Naive B cell (primary cell): ENCODE results near the gene SCN8A. TPM values are rescaled to one million over a fixed set of nuclear protein-coding genes. Genes with fewer than 3 reads are reported as not detected.

Source experiments
- ATAC-seq, 2 donors: fragments of 150-1000 bp; cut with Tn5 transposase; 2 replicates each; pipeline ENCODE4 v1.10.0; 2021; ENCODE audit warnings: low read depth in 2 of 2, mild to moderate bottlenecking in 2 of 2, moderate library complexity in 2 of 2
- DNase-seq: peaks from one replicate; pipeline ENCODE4 v3.0.0; 2022
- H3K27ac Mint-ChIP-seq, 6 donors: one replicate each; pipeline ENCODE4 v1.8.0; 2020 to 2022; ENCODE audit warnings: mild to moderate bottlenecking in 6 of 6, mixed read lengths in 6 of 6, moderate library complexity in 5 of 6, inconsistent platforms in 2 of 6
- H3K27me3 Mint-ChIP-seq, 3 donors: one replicate each; pipeline ENCODE4 v1.8.0; 2021 to 2022; ENCODE audit warnings: mixed read lengths in 3 of 3, mild to moderate bottlenecking in 1 of 3
- H3K36me3 Mint-ChIP-seq, 2 donors: one replicate each; pipeline ENCODE4 v1.8.0; 2020 to 2022; ENCODE audit warnings: mixed read lengths in 2 of 2, inconsistent platforms in 1 of 2, mild to moderate bottlenecking in 1 of 2
- H3K4me1 Mint-ChIP-seq, 3 donors: one replicate each; pipeline ENCODE4 v1.8.0; 2020 to 2022; ENCODE audit warnings: mixed read lengths in 3 of 3, inconsistent platforms in 1 of 3, mild to moderate bottlenecking in 1 of 3, moderate library complexity in 1 of 3
- H3K4me3 Mint-ChIP-seq, 8 donors: one replicate each; pipeline ENCODE4 v1.8.0; 2020 to 2022; ENCODE audit warnings: mild to moderate bottlenecking in 8 of 8, mixed read lengths in 8 of 8, moderate library complexity in 8 of 8, inconsistent platforms in 2 of 8
- H3K9me3 Mint-ChIP-seq, 7 donors: one replicate each; pipeline ENCODE4 v1.8.0; 2020 to 2022; ENCODE audit warnings: mixed read lengths in 7 of 7, mild to moderate bottlenecking in 5 of 7, inconsistent platforms in 2 of 7, moderate library complexity in 1 of 7
- polyA plus RNA-seq, 6 donors: library from polyadenylated mRNA; unstranded; fragments of 300-500 nt; fragmentation: Illumina TruSeq; gene quantifications; one replicate each; pipeline ENCODE4 v1.2.3, GENCODE V29; 2021; ENCODE audit warnings: low read depth in 6 of 6

SCN8A gene
- polyA plus RNA-seq, 6 donors from 2014 or later, result 0.08 to 0.83 (median 0.37) TPM

DNA sequence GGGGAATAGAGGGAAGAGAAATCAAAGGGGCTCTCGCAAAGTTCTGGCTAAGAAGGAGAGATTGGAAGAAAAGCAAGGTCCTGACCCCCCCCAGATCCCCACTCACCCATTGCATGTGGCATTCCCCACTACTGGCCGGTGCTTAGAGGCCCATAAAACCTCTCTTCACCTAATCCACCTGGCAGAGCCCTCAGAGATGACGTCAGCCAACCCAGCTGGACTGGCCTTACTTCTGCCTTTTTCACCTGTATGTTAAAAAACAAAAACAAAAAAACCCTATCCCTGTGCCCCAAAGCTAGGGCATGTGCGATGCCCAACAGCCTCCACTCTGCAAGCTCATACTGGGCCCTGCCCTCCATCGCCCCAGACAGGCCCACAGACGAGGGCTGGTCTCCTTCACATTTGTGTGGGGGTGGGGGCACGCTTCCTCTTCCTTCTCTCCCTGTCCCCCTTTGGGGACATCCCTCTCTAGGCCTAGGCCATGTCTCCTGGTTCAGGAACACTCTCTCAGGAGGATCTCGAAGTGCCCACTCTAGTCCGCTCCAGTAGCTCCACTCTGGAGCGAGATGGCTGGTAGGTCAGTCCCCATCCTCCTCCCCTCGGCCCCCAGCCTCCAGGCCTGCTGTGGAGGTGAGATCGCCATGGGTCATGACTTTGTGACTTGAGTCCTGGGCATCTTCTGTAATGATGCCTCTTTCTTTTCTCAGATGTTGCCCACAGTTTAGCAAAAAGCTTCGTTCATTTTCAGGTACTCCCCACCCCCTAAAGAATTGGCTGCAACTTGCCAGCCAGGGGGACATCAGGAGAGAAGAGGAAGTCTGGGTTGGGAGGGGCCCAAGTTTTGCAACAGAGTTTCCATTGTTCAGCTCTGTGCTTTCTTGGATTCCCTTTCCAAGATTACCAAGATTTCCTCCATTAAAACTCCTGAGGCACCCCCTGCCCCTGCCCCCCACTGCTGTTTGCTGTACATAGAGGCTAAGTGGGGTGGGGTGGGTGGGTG lies 220.5 kb downstream of the SCN8A start:
- ATAC-seq, result no peak
- H3K27me3 Mint-ChIP-seq, result peaks cover 30 to 64% (median 44%) of the 10 kb centered on the region in 3 donors
- H3K4me1 Mint-ChIP-seq, result peaks cover 13 to 18% (median 15%) of the 10 kb centered on the region in 3 donors
- H3K27ac Mint-ChIP-seq, result peak overlapping the region in 2 of 6 donors; percentile 35 to 68
- H3K36me3 Mint-ChIP-seq, result no peaks in the 10 kb centered on the region
- no peaks in the 10 kb centered on the region for H3K9me3 Mint-ChIP-seq
- no peak for DNase-seq
- H3K4me3 Mint-ChIP-seq, result peak overlapping the region in 1 of 8 donors; percentile 8

GRCh38 chr12:51812871-51813270 lies 221.8 kb downstream of the SCN8A start:
- peak overlapping the region in 7 of 8 donors; percentile 65 to 83 (median 76) for H3K4me3 Mint-ChIP-seq
- H3K27ac Mint-ChIP-seq, result no peak overlapping the region
- H3K9me3 Mint-ChIP-seq, result no peaks in the 10 kb centered on the region
- DNase-seq (no peak), ATAC-seq (no peak)
- no peaks in the 10 kb centered on the region for H3K36me3 Mint-ChIP-seq
- peaks cover 13 to 18% (median 15%) of the 10 kb centered on the region in 3 donors for H3K4me1 Mint-ChIP-seq
- peaks cover 25 to 64% (median 44%) of the 10 kb centered on the region in 3 donors for H3K27me3 Mint-ChIP-seq

- H3K27me3 Mint-ChIP-seq, result peaks cover 26 to 62% (median 40%) of the 10 kb centered on the region in 3 donors
- ATAC-seq (peak in 1 of 2 donors; percentile 17), DNase-seq (no peak)
- peak overlapping the region; percentile 24 to 83 (median 72) for H3K4me3 Mint-ChIP-seq
- no peaks in the 10 kb centered on the region for H3K36me3 Mint-ChIP-seq
- H3K4me1 Mint-ChIP-seq, result peaks cover 13 to 18% (median 14%) of the 10 kb centered on the region in 3 donors
- no peaks in the 10 kb centered on the region for H3K9me3 Mint-ChIP-seq
- no peak overlapping the region for H3K27ac Mint-ChIP-seq
Measured at GRCh38 chr12:51813931-51814310, 222.9 kb downstream of the SCN8A start.

DNA sequence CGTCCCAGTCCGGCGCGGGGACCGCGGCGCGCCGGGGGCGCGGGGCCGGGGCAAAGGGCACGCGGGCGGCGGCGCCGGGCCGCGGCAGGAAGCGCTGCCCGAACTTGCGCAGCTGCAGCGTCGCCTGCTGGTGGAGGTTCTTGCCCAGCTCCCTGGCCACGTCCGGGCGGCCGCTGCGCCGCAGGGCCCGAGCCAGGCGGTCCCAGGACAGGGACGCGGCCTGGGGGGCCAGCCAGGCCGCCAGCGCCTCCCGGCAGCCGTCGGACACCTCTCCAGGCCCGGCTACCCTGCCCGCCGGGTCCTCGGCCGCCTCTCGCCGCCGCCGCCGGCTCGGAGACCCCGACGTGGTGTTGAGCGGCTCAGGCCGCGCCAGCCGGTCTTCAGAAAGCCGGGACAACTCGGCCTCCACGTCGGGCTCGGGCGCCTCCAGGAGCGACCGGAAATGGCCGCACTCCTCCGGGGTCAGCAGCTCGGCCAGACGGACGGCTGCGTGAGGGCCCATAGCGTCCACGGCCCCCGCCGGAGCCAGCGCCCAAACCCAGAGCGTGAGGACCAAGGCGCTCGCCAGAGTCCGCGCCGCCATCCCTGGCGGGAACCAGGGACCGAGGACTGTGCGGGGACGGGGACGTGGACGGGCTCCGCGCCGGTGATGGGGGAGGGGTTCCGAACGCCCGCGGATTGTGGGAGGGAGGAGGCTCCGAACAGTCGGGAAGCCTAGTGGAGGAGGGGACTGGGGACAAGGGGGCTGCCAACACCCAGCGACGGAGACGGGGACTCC lies 223.5 kb downstream of the SCN8A start:
- peak; percentile 59 for DNase-seq
- Mint-ChIP-seq H3K9me3 (no peaks in the 10 kb centered on the region), H3K27ac (peak overlapping the region in 2 of 6 donors; percentile 56 to 59), H3K27me3 (peaks cover 21 to 59% (median 37%) of the 10 kb centered on the region in 3 donors), H3K4me3 (peak overlapping the region; percentile 75 to 92 (median 84)), H3K36me3 (no peaks in the 10 kb centered on the region), H3K4me1 (peaks cover 8 to 14% (median 9%) of the 10 kb centered on the region in 3 donors)
- ATAC-seq, result peak; percentile 85 to 93

- no peaks in the 10 kb centered on the region for H3K36me3 Mint-ChIP-seq
- no peak for DNase-seq
- ATAC-seq, result no peak
- H3K4me1 Mint-ChIP-seq, result peaks cover 12 to 21% (median 15%) of the 10 kb centered on the region in 3 donors
- H3K9me3 Mint-ChIP-seq, result no peaks in the 10 kb centered on the region
- H3K27ac Mint-ChIP-seq, result no peak overlapping the region
- H3K4me3 Mint-ChIP-seq, result peak overlapping the region; percentile 75 to 92 (median 84)
- H3K27me3 Mint-ChIP-seq, result peaks cover 21 to 65% (median 37%) of the 10 kb centered on the region in 3 donors
Measured at GRCh38 chr12:51815571-51815970, 224.5 kb downstream of the SCN8A start.

DNA sequence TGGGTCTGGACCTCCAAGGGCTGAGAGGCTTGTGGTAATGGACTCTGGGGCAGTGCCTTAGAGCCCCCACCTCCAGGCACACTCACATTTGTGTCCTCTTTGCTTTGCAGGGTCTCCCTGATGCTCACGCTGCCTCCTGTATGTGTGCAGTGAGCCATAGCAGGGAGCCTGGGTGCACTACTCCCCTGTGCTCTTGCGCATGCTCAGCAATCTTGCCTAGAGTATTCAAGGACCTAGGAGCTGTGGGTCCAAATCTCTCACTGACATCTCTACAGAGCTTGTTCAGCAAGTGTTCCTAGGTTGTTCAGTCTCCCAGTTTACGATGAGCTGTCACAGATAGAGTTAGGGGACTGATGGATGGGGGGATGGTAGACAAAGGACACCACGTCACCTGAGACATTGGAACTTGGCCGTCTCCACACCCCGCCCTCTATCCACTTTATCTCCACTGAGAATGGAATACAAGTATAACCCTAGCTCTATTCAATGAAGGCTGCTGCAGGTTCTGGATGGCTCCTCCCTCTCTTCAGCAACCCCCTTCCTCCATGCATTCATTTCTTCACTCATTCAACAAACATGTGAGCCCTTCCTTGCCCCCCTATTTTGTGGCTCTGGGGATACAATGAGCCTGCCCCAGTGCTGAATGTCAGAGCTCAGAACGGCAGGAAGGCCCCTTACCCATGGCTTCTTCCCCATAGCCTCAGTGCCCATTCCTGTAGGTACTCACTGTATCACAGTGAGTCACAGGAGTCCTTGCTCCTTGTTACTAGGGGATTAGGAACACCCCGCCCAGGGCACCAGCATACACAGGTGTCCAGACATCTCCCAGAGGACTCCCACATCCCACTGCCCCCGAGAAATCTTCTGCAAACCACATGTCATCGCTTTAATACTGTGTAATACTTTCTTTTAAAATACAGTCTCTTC lies 226.3 kb downstream of the SCN8A start:
- peaks cover 12 to 18% (median 15%) of the 10 kb centered on the region in 3 donors for H3K4me1 Mint-ChIP-seq
- no peaks in the 10 kb centered on the region for H3K36me3 Mint-ChIP-seq
- H3K4me3 Mint-ChIP-seq, result peak overlapping the region in 2 of 8 donors; percentile 57 to 84
- no peak for DNase-seq
- H3K9me3 Mint-ChIP-seq, result no peaks in the 10 kb centered on the region
- no peak overlapping the region for H3K27ac Mint-ChIP-seq
- ATAC-seq, result no peak
- peaks cover 21 to 54% (median 37%) of the 10 kb centered on the region in 3 donors for H3K27me3 Mint-ChIP-seq

DNA sequence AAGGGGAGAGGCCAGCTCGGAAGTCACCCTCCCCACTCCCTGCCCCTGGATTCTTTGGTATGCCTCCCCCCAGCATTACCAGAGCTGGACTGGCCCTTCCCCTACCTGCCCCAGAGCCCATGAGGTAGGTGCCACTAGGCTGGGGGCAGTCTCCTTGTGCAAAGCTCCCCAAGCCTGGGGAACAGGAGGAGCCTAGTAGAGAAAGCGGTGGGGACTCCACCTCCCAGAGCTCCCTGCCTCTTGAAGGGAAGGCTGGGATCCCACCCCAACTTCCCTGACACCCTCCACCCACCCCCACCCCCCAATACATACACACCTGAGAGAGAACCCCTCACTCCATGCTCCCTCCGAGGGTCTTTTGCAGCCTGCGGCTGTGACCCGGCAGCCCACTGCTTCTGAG lies 227.1 kb downstream of the SCN8A start:
- Mint-ChIP-seq H3K4me1 (peaks cover 12 to 25% (median 15%) of the 10 kb centered on the region in 3 donors), H3K36me3 (no peaks in the 10 kb centered on the region), H3K27ac (no peak overlapping the region), H3K9me3 (no peaks in the 10 kb centered on the region), H3K4me3 (peak overlapping the region in 2 of 8 donors; percentile 57 to 84), H3K27me3 (peaks cover 21 to 54% (median 37%) of the 10 kb centered on the region in 3 donors)
- DNase-seq (no peak), ATAC-seq (no peak)

DNA sequence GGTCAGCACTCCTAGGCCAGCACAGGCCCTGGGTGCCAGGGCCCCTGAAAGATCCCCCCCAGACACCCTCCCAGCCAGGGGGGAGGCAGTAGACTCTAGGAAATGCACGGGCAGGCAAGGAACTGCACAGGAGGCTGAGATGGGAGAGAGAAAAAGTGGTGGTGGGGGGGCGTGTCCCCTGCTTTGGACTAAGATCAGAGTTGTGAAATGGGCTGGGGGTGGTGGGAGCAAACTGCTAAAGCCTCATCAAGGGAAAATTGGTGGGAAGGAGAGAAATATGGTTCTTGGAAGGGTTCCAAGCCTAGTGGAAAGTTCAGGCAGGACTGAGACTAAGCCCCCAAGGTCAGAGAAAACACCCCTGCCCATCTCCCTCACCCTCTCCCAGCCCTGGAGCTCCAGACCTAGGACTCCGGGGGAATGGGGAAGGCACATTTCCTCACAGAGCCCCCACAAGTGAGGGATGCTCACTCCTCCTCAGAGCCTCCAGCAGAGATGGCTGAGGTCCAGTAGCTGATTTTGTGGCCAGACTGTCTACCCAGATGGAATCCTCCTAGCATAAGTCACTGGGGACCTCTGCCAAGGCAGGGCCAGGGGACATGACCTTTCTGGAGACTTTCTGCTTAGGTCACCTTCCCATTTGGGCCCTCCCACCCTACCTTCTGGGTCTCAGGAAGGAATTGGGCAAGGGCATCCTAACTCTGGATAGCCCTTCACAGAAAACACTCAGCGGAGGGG lies 227.7 kb downstream of the SCN8A start:
- Mint-ChIP-seq H3K9me3 (no peaks in the 10 kb centered on the region), H3K27me3 (peaks cover 21 to 47% (median 37%) of the 10 kb centered on the region in 3 donors)
- ATAC-seq, result no peak

DNA sequence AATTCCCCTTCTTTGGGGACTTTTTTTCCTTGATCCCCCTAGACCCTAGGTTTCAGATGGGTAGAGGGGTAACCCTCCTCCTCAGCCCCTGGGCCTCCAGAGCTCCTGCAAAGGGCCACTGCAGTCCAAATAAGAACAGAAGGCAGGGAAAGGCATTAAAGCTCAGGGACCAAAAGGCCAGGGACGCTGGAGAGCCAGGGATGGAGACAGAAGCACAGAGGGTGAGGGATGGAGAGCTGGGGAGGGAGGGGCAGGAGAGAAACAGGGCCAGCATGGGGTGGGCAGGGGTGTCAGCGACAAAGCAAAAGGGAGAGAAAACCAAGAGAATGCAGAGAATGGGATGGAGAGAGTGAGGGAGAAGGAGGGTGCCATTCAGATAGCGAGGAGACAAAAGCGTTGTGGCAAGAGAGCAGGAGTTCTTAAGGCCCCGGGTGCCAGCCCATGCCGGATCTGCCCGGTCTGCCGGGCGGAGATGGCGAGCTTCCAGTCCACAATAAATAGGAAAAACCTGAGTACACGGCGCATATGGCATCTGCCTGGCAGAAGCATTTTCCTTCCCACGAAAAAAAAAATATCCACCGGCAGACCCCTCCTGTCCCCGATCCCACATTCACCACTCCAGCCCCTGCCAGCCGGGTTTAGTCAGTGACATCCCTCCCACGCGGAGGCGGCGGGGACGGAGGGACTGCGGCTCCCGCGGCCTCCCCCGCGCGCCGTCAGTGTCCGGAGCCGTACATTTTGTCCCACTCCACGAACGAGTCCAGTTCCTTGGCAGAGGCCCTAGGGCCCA lies 228.9 kb downstream of the SCN8A start:
- H3K9me3 Mint-ChIP-seq, result no peaks in the 10 kb centered on the region
- H3K4me3 Mint-ChIP-seq, result peak overlapping the region; percentile 61 to 84 (median 76)
- DNase-seq (no peak), ATAC-seq (no peak)
- H3K4me1 Mint-ChIP-seq, result peaks cover 12 to 33% (median 15%) of the 10 kb centered on the region in 3 donors
- peaks cover 23 to 44% (median 36%) of the 10 kb centered on the region in 3 donors for H3K27me3 Mint-ChIP-seq
- no peak overlapping the region for H3K27ac Mint-ChIP-seq
- H3K36me3 Mint-ChIP-seq, result no peaks in the 10 kb centered on the region

More for the DNA sequence above, 227.7 kb downstream of the SCN8A start:
- Mint-ChIP-seq H3K4me1 (peaks cover 12 to 29% (median 15%) of the 10 kb centered on the region in 3 donors), H3K36me3 (no peaks in the 10 kb centered on the region), H3K27ac (no peak overlapping the region), H3K4me3 (peak overlapping the region in 1 of 8 donors; percentile 21)
- no peak for DNase-seq

DNA sequence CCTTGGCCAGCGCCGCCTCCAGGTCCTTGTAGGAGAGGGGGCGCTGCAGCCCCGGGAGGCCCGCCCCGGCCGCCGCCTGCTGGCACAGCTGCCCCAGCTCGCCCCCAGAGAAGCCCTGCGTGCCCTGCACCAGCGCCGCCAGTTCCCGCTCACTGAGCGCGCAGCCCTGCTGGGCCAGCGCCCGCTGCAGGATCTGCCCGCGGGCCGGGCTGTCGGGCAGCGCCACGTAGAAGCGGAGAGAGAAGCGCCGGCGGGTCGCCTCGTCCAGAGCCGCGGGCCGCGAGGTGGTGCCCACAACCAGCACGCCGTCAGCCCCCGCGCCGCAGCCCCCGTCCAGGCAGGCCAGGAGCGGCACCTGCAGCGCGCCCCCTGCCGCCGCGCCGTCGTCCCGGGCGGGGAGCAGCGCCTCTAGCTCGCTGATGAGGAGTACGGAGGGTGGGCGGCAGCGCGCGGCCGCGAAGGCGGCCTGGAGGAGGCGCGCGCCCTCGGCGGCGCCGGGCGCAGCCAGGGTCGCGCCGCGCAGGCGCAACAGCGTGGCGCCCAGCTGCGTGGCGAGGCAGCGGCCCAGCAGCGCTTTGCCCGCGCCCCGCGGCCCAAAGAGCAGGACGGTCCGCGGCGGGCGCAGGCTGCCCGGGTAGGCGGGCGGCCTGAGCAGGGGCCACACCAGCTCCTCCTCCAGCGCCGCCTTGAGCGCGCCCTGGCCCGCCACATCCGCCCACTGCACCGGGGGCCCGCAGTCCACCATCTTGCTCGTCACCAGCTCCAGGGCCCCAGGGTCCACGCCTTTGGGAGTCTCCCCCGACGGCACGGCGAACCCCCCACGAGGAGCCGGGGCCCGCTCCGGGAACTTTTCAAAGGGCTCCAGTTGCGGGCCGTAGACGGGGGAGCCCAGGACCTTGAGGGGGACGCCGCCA lies 229.8 kb downstream of the SCN8A start:
- ATAC-seq (peak; percentile 83 to 86), DNase-seq (peak; percentile 82)
- Mint-ChIP-seq H3K9me3 (no peaks in the 10 kb centered on the region), H3K27ac (no peak overlapping the region), H3K4me1 (peaks cover 4 to 28% (median 7%) of the 10 kb centered on the region in 3 donors), H3K36me3 (no peaks in the 10 kb centered on the region), H3K4me3 (peak overlapping the region; percentile 56 to 83 (median 74)), H3K27me3 (peaks cover 15 to 36% (median 30%) of the 10 kb centered on the region in 3 donors)
